ENCODE measurements around the gene SNRPB2.

The SNRPB2 gene

GRCh38 chr20:16785226-16785625 is 55.4 kb downstream of the SNRPB2 start:
- Histone ChIP-seq H3K9me3 (no peaks in the 10 kb centered on the region), H3K4me1 (ENCODE audit: control insufficient read depth in 1 of 2, insufficient read depth in 1 of 2, low read depth in 1 of 2, low read length in 1 of 2) (no peaks in the 10 kb centered on the region), H3K36me3 (no peaks in the 10 kb centered on the region), H3K4me3 (ENCODE audit: low read depth in 1 of 2, low read length in 1 of 2) (no peak overlapping the region), H3K27me3 (no peaks in the 10 kb centered on the region), H3K27ac (no peak overlapping the region)
- no peak for TF ChIP-seq CTCF (IDR thresholded peaks at IDR 0.05)

Data from neutrophil (primary cell).